ENCODE data around the gene RASGEF1C. TPM values are rescaled to one million over a fixed set of nuclear protein-coding genes. Genes with fewer than 3 reads are reported as not detected.

The RASGEF1C gene
- polyA plus RNA-seq, 4 donors = 0.46 to 0.75 (median 0.64) TPM

- no peak for DNase-seq (ENCODE audit: low read depth in 4 of 4, low spot score in 2 of 4)
Observed at GRCh38 chr5:180138214-180138975, 70.6 kb downstream of the RASGEF1C start.

- no peak for DNase-seq (ENCODE audit: low read depth in 4 of 4, low spot score in 2 of 4)
Observed at GRCh38 chr5:180137401-180138213, 71.4 kb downstream of the RASGEF1C start.

- no peak for DNase-seq (ENCODE audit: low read depth in 4 of 4, low spot score in 2 of 4)
Observed at GRCh38 chr5:180136630-180137381, 72.2 kb downstream of the RASGEF1C start.

- DNase-seq (ENCODE audit: low read depth in 4 of 4, low spot score in 2 of 4) = no peak
Observed at GRCh38 chr5:180135967-180136629, 72.9 kb downstream of the RASGEF1C start.

- no peak for DNase-seq (ENCODE audit: low read depth in 4 of 4, low spot score in 2 of 4)
Observed at GRCh38 chr5:180135128-180135955, 73.7 kb downstream of the RASGEF1C start.

- DNase-seq (ENCODE audit: low read depth in 4 of 4, low spot score in 2 of 4) = no peak
Observed at GRCh38 chr5:180133971-180134508, 75.0 kb downstream of the RASGEF1C start.

- DNase-seq (ENCODE audit: low read depth in 4 of 4, low spot score in 2 of 4) = no peak
Observed at GRCh38 chr5:180133551-180133950, 75.5 kb downstream of the RASGEF1C start.

- no peak for DNase-seq (ENCODE audit: low read depth in 4 of 4, low spot score in 2 of 4)
Observed at GRCh38 chr5:180133060-180133459, 76.0 kb downstream of the RASGEF1C start.

- DNase-seq (ENCODE audit: low read depth in 4 of 4, low spot score in 2 of 4) = no peak
Observed at GRCh38 chr5:180130876-180131740, 77.9 kb downstream of the RASGEF1C start.

- DNase-seq (ENCODE audit: low read depth in 4 of 4, low spot score in 2 of 4) = no peak
Observed at GRCh38 chr5:180130291-180130869, 78.6 kb downstream of the RASGEF1C start.

- DNase-seq (ENCODE audit: low read depth in 4 of 4, low spot score in 2 of 4) = no peak
Observed at GRCh38 chr5:180129291-180130190, 79.5 kb downstream of the RASGEF1C start.

- DNase-seq (ENCODE audit: low read depth in 4 of 4, low spot score in 2 of 4) = no peak
Observed at GRCh38 chr5:180128671-180129261, 80.2 kb downstream of the RASGEF1C start.

- peak in 1 of 4 donors; percentile 28 for DNase-seq (ENCODE audit: low read depth in 4 of 4, low spot score in 2 of 4)
Observed at GRCh38 chr5:180127682-180128670, 81.0 kb downstream of the RASGEF1C start.

GRCh38 chr5:180126716-180127681 is 82.0 kb downstream of the RASGEF1C start:
- no peak for DNase-seq (ENCODE audit: low read depth in 4 of 4, low spot score in 2 of 4)
